Heart right ventricle (tissue), 16 donors: ENCODE results near the gene IGF2BP2. TPM values are rescaled to one million over a fixed set of nuclear protein-coding genes. Genes with fewer than 3 reads are reported as not detected.
"Not testable (repeated sequence)": the region's sequence is repeated elsewhere in the genome, so short reads cannot be mapped to it uniquely, and the experiment has no call there.

Experiments used
- ATAC-seq, 8 donors: fragments of 200-7000 bp; cut with Tn5 transposase; one replicate each; pipeline ENCODE4 v1.9.1; 2020; ENCODE audit warnings: mild to moderate bottlenecking in 8 of 8, moderate library complexity in 8 of 8, moderate number of reproducible peaks in 1 of 8
- DNase-seq, 2 donors: peaks; one replicate each; pipeline ENCODE4 v3.0.0-alpha.2; 2020
- H3K27ac ChIP-seq, 10 donors: fragments of 200-600 bp; sonication (generic) in 2 of 10; one replicate each; pipeline versions ENCODE4 v1.5.0 to v1.8.0; 2020 to 2022; ENCODE audit warnings: mild to moderate bottlenecking in 3 of 10
- H3K27me3 ChIP-seq, 7 donors: fragments of 200-600 bp; one replicate each; pipeline ENCODE4 v1.8.0; 2021 to 2022; ENCODE audit warnings: mild to moderate bottlenecking in 2 of 7
- H3K36me3 ChIP-seq, 9 donors: fragments of 200-600 bp; sonication (generic) in 1 of 9; one replicate each; pipeline versions ENCODE4 v1.5.0 to v1.8.0; 2020 to 2022; ENCODE audit warnings: mild to moderate bottlenecking in 2 of 9
- H3K4me1 ChIP-seq, 9 donors: fragments of 200-600 bp; sonication (generic) in 1 of 9; one replicate each; pipeline versions ENCODE4 v1.5.0 to v1.8.0; 2020 to 2022; ENCODE audit warnings: mild to moderate bottlenecking in 4 of 9
- H3K4me3 ChIP-seq, 10 donors: fragments of 200-600 bp; sonication (generic) in 2 of 10; one replicate each; pipeline versions ENCODE4 v1.5.0 to v1.8.0; 2020 to 2022; ENCODE audit warnings: mild to moderate bottlenecking in 7 of 10, moderate library complexity in 2 of 10
- H3K9me3 ChIP-seq, 11 donors: fragments of 200-600 bp in 10 of 11; sonication (generic) in 2 of 11; one replicate each; pipeline versions ENCODE4 v1.5.0 to v1.8.0; 2013 to 2022; ENCODE audit warnings: mild to moderate bottlenecking in 2 of 11, control low read depth in 1 of 11, moderate library complexity in 1 of 11
- CTCF ChIP-seq, 9 donors: fragments of 200-600 bp; sonication (generic) in 2 of 9; IDR thresholded peaks; one replicate each; pipeline versions ENCODE4 v1.5.0 to v1.8.0; 2021 to 2022; ENCODE audit warnings: antibody characterized with exemption in 9 of 9, mild to moderate bottlenecking in 5 of 9, moderate library complexity in 1 of 9
- WGBS, 2 donors: extraction: QIAGEN DNeasy Blood & Tissue Kit; methylation state at CpG; one replicate each; pipeline ENCODE4 v1.1.7; 2013; ENCODE audit warnings: inconsistent platforms in 1 of 2; 5-methylcytosine and 5-hydroxymethylcytosine counted together
- intact Hi-C, 10 donors: fragments of 100-400 bp; cut with DNase I; formaldehyde crosslinking; loops; one replicate each; pipeline versions ENCODE4 v1.11.1 to v1.14.2; 2022
- polyA plus RNA-seq, 2 donors: library from polyadenylated mRNA; stranded (reverse); fragments of 200-250 nt; gene quantifications; one replicate each; pipeline ENCODE4 v1.2.3, GENCODE V29; 2013
- total RNA-seq, 10 donors: library from RNA; stranded (reverse); fragmentation: NEBNext Ultra II Directional in 3 of 10; extraction: Animal tissue kit (Norgen Biotek cat#: 25700) in 3 of 10; gene quantifications; one replicate each; pipeline versions ENCODE4 v1.2.1 to v1.2.4, GENCODE V29; 2021 to 2023
- donor health status: Arrhythmogenic right ventricular cardiomyopathy.
- donor health status: ischemic (EF 13 %, LVEDD 7.1; RV severe dilation, severe dysfunction).
- donor health status: healthy with polysubstance abuse.
- donor health status: DM: no; HTN: yes; CAD: no.
- donor health status: DM: no; HTN: no; CAD: no.
- donor health status: ischemic (EF 25% LVEDD 6.9; RV normal size, moderate dysfunction).
- donor health status: ischemic (EF 25% LVEDD 5.7; RV mildly dilated, moderate dysfunction).
- donor health status: healthy.
- donor health status: DM: yes; HTN: yes; CAD: no.
- donor health status: Ischemic cardiomyopathy.
- donor health status: ischemic (EF 35%, LVEDD 5.7; RV mildly dilated, moderate dysfunction).
- donor health status: nonischemic (EF 11% LVEDD 7.7; RV severe dilation, severe dysfunction).
- donor health status: DM: yes; HTN: yes; CAD: no.
- donor health status: PGD.
- donor health status: ischemic (EF 29% LVEDD 5.4; RV normal size, mild dysfunction).
- donor health status: nonischemic (EF 23%, LVEDD 6.1; RV moderate dilation, normal function).

IGF2BP2 gene
- total and polyA plus RNA-seq, 12 donors: 9.4 to 17.8 (median 15.4) TPM

GRCh38 chr3:185842241-185842640 is 17.4 kb upstream of the IGF2BP2 start:
- DNase-seq: no peak
- Histone ChIP-seq H3K9me3 (no peaks in the 10 kb centered on the region), H3K4me1 (peaks cover 0 to 2% (median 0%) of the 10 kb centered on the region in 9 donors), H3K4me3 (no peak overlapping the region), H3K36me3 (no peaks in the 10 kb centered on the region), H3K27ac (no peak overlapping the region), H3K27me3 (no peaks in the 10 kb centered on the region)
- no peak for TF ChIP-seq CTCF (IDR thresholded peaks at IDR 0.05)
- intact Hi-C loops: no loop called here
- 87 to 89% methylated on average over 4 of the region's 4 CpGs for WGBS, 2 donors
- no peak for ATAC-seq

- H3K27me3 ChIP-seq, H3K9me3 ChIP-seq, intact Hi-C loops, H3K4me1 ChIP-seq, H3K36me3 ChIP-seq, H3K4me3 ChIP-seq, H3K27ac ChIP-seq, ATAC-seq, DNase-seq: not testable (repeated sequence)
- WGBS, 2 donors: 95 to 100% methylated on average over 4 of the region's 4 CpGs
Observed at GRCh38 chr3:185838417-185838989, 13.7 kb upstream of the IGF2BP2 start.

GRCh38 chr3:185837414-185837813 is 12.6 kb upstream of the IGF2BP2 start:
- DNase-seq (no peak), ATAC-seq (peak in 3 of 8 donors; percentile 67 to 80 (median 71))
- WGBS, 2 donors: 41 to 46% methylated on average over 3 of the region's 3 CpGs
- no peak overlapping the region for H3K4me3 ChIP-seq
- intact Hi-C loops: no loop called here
- H3K9me3 ChIP-seq: no peaks in the 10 kb centered on the region
- peaks cover 0 to 4% (median 0%) of the 10 kb centered on the region in 9 donors for H3K4me1 ChIP-seq
- no peak overlapping the region for H3K27ac ChIP-seq
- H3K36me3 ChIP-seq: no peaks in the 10 kb centered on the region
- no peak for TF ChIP-seq CTCF (IDR thresholded peaks at IDR 0.05)
- H3K27me3 ChIP-seq: no peaks in the 10 kb centered on the region

- Histone ChIP-seq H3K27me3 (peaks cover 0 to 8% (median 0%) of the 10 kb centered on the region in 7 donors), H3K36me3 (no peaks in the 10 kb centered on the region), H3K27ac (no peak overlapping the region), H3K4me3 (no peak overlapping the region), H3K4me1 (no peaks in the 10 kb centered on the region), H3K9me3 (no peaks in the 10 kb centered on the region)
- intact Hi-C loops: no loop called here
- no peak for TF ChIP-seq CTCF (IDR thresholded peaks at IDR 0.05)
- no peak for DNase-seq
- ATAC-seq: no peak
Observed at GRCh38 chr3:185831990-185832389, 7.1 kb upstream of the IGF2BP2 start.

GRCh38 chr3:185831195-185831594 is 6.4 kb upstream of the IGF2BP2 start:
- TF ChIP-seq CTCF (IDR thresholded peaks at IDR 0.05): no peak
- no peak overlapping the region for H3K27ac ChIP-seq
- intact Hi-C loops: no loop called here
- no peaks in the 10 kb centered on the region for H3K9me3 ChIP-seq
- DNase-seq (no peak), ATAC-seq (no peak)
- peaks cover 0 to 15% (median 6%) of the 10 kb centered on the region in 7 donors for H3K27me3 ChIP-seq
- no peak overlapping the region for H3K4me3 ChIP-seq
- H3K4me1 ChIP-seq: peaks cover 0 to 6% (median 2%) of the 10 kb centered on the region in 9 donors
- H3K36me3 ChIP-seq: no peaks in the 10 kb centered on the region
- 92 to 95% methylated on average over 3 of the region's 3 CpGs for WGBS, 2 donors
